Activated CD4-positive, alpha-beta T cell treated with anti-CD3 and anti-CD28 coated beads, Interleukin-2, amount 10 ng/mL, durations not matched to agents 24 days and 14 days (primary cell): ENCODE data around the gene ZFHX3. TPM values are rescaled to one million over a fixed set of nuclear protein-coding genes. Genes with fewer than 3 reads are reported as not detected.

Experiments
- DNase-seq: peaks from one replicate; pipeline ENCODE4 v3.0.0; 2022
- H3K27ac Mint-ChIP-seq: one replicate; pipeline ENCODE4 v1.8.0; 2022; ENCODE audit warnings: mild to moderate bottlenecking, mixed read lengths
- H3K27me3 Mint-ChIP-seq: one replicate; pipeline ENCODE4 v1.8.0; 2022; ENCODE audit warnings: mixed read lengths
- H3K36me3 Mint-ChIP-seq: one replicate; pipeline ENCODE4 v1.8.0; 2022; ENCODE audit warnings: low read depth, mild to moderate bottlenecking, mixed read lengths
- H3K4me1 Mint-ChIP-seq: one replicate; pipeline ENCODE4 v1.8.0; 2021; ENCODE audit warnings: mixed read lengths
- H3K4me3 Mint-ChIP-seq: one replicate; pipeline ENCODE4 v1.8.0; 2022; ENCODE audit warnings: mild to moderate bottlenecking, moderate library complexity, mixed read lengths
- H3K9me3 Mint-ChIP-seq: one replicate; pipeline ENCODE4 v1.8.0; 2021; ENCODE audit warnings: mixed read lengths
- intact Hi-C: fragments of 100-400 bp; cut with micrococcal nuclease; formaldehyde crosslinking; loops from one replicate; pipeline ENCODE4 v1.15.1; 2023
- total RNA-seq: library from RNA; stranded (reverse); gene quantifications from 2 replicates; pipeline ENCODE4 v1.2.3, GENCODE V29; 2022

ZFHX3 gene
- total RNA-seq, 1 donor from 2014 or later = 0.49 TPM

- Mint-ChIP-seq H3K27me3 (peaks cover 51% of the 10 kb centered on the region), H3K27ac (no peak overlapping the region)
- intact Hi-C loops = no loop called here
Observed at GRCh38 chr16:73047221-73047535, 750 bp downstream of the ZFHX3 start.

GRCh38 chr16:73046849-73047214, 1.1 kb downstream of the ZFHX3 start:
- intact Hi-C loops = no loop called here
- no peaks in the 10 kb centered on the region for H3K36me3 Mint-ChIP-seq
- H3K27me3 Mint-ChIP-seq = peaks cover 51% of the 10 kb centered on the region
- H3K27ac Mint-ChIP-seq = no peak overlapping the region
- peaks cover 2% of the 10 kb centered on the region for H3K4me1 Mint-ChIP-seq
- no peak for DNase-seq
- H3K9me3 Mint-ChIP-seq = no peaks in the 10 kb centered on the region
- peak overlapping the region; percentile 69 for H3K4me3 Mint-ChIP-seq

More at GRCh38 chr16:73047221-73047535, 750 bp downstream of the ZFHX3 start:
- Mint-ChIP-seq H3K4me1 (peaks cover 2% of the 10 kb centered on the region), H3K9me3 (no peaks in the 10 kb centered on the region), H3K4me3 (peak overlapping the region; percentile 69), H3K36me3 (no peaks in the 10 kb centered on the region)
- DNase-seq = no peak

DNA sequence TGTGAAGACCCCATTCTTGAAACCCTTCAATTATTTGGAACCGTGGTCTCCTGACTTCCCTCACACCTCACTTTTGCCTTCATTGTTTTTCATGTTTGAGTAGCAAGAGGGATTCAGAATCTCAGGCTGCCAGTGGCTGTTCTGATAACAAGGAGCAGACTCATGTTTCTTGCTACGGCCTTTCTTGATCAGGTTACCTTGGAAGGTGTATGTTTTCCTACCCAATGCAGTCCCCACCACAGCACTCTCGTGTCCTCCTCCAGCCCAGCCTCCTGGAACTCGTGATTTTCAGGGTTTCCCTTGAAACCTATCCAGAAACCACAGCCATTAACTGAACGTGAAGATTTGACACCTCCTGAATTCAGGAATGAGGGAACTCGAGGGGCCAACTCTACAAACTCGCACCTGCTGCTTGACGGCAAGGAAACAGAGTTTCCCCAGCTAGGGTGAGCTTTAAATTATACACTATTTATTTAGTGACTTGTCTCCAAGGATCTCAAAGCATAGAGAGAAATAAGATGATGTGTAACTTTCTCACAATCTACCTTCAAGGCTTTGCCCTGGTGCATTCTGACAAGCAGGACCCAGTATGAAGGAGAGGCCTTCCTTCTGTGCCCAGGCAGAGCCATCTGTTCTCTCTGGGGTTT, 1.6 kb downstream of the ZFHX3 start:
- intact Hi-C loops = no loop called here
- Mint-ChIP-seq H3K9me3 (no peaks in the 10 kb centered on the region), H3K27ac (no peak overlapping the region), H3K4me3 (no peak overlapping the region), H3K36me3 (no peaks in the 10 kb centered on the region), H3K4me1 (peaks cover 2% of the 10 kb centered on the region), H3K27me3 (peaks cover 51% of the 10 kb centered on the region)
- DNase-seq = no peak

GRCh38 chr16:73043828-73044467, 4.0 kb downstream of the ZFHX3 start:
- peaks cover 47% of the 10 kb centered on the region for H3K27me3 Mint-ChIP-seq
- H3K9me3 Mint-ChIP-seq = no peaks in the 10 kb centered on the region
- no peak overlapping the region for H3K27ac Mint-ChIP-seq
- no peak for DNase-seq
- H3K4me1 Mint-ChIP-seq = peaks cover 2% of the 10 kb centered on the region
- no peak overlapping the region for H3K4me3 Mint-ChIP-seq
- intact Hi-C loops = no loop called here
- H3K36me3 Mint-ChIP-seq = no peaks in the 10 kb centered on the region

- H3K36me3 Mint-ChIP-seq = no peaks in the 10 kb centered on the region
- H3K27me3 Mint-ChIP-seq = peaks cover 44% of the 10 kb centered on the region
- H3K4me3 Mint-ChIP-seq = no peak overlapping the region
- peaks cover 2% of the 10 kb centered on the region for H3K4me1 Mint-ChIP-seq
- no peaks in the 10 kb centered on the region for H3K9me3 Mint-ChIP-seq
- H3K27ac Mint-ChIP-seq = no peak overlapping the region
- DNase-seq = no peak
- intact Hi-C loops = no loop called here
Observed at GRCh38 chr16:73042807-73043206, 5.1 kb downstream of the ZFHX3 start.

DNA sequence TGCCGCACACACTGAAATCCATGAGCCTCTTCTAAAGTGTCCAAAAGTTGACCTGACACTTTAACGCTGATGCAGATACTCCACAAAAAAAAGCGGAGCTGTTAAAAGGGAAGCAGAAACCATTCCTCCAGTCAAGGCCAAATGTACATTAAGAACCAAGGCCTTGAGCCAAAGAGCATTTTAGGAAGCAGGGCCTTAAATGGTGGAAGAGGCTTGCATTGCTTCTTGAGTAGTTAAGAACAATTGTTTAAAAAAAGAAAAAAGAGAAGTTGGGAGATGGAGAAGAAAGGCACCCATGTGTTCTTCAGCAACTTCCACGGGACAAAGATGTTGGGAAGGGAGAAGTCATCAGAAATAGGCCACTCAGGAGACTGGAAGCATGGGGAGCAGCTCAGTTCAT, 6.3 kb downstream of the ZFHX3 start:
- Mint-ChIP-seq H3K4me1 (no peaks in the 10 kb centered on the region), H3K4me3 (no peak overlapping the region), H3K27ac (no peak overlapping the region), H3K9me3 (no peaks in the 10 kb centered on the region), H3K27me3 (peaks cover 46% of the 10 kb centered on the region), H3K36me3 (no peaks in the 10 kb centered on the region)
- no peak for DNase-seq
- intact Hi-C loops = no loop called here

DNA sequence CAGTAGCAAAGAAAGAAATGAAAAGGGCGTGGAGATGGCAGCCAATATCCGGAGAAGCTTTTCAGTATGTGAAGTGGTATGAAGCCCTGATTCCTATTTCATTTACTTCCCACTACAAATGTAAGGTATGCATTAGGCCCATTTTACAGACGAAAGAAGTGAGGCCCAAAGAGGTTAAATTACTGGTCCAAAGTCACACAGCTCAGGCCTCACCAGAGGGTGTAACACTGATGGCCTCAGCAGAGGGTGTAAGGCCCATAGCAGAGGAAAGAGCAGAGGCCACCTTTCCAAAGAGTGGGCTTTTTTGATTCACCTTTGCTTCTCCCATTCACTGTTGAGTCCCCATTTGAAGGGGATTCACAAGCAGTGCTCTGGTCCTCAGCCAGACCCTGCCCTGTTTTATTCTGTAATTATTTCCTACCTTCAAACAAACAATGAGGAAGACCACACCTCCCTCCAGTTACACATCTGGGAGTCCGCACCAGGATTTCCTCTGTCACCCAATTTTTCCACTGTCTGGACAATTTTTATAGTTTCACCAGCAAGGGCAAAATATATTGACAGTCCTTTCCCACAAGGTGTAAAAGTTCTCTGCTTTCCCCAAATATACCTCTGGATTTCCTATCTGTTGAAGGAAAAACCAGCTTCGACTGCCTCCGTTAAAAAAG, 7.1 kb downstream of the ZFHX3 start:
- Mint-ChIP-seq H3K27me3 (peaks cover 43% of the 10 kb centered on the region), H3K4me3 (no peak overlapping the region), H3K9me3 (no peaks in the 10 kb centered on the region), H3K4me1 (no peaks in the 10 kb centered on the region), H3K36me3 (no peaks in the 10 kb centered on the region), H3K27ac (no peak overlapping the region)
- DNase-seq = no peak
- intact Hi-C loops = no loop called here

DNA sequence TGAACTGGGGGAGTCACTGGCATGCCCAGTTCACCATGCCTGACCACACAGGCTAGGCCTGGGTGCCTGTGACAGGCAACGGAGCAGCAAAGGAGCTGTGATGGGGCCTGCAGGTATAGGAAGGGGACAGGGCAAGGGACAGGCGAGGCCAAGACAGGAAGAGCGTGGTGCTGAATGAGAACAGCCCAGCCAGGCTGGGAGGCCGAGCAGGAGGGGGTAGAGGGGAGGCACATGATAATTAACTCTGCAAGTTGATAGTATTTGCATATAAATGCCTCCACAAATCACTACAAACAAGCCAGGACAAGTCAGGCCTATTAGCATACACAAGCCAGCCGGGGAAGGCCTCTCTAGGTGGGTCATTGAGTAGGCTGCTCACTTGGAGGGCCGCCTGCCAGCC, 7.8 kb downstream of the ZFHX3 start:
- intact Hi-C loops = no loop called here
- Mint-ChIP-seq H3K27me3 (peaks cover 42% of the 10 kb centered on the region), H3K4me3 (no peak overlapping the region), H3K4me1 (no peaks in the 10 kb centered on the region), H3K27ac (no peak overlapping the region), H3K36me3 (no peaks in the 10 kb centered on the region), H3K9me3 (no peaks in the 10 kb centered on the region)
- DNase-seq = no peak

DNA sequence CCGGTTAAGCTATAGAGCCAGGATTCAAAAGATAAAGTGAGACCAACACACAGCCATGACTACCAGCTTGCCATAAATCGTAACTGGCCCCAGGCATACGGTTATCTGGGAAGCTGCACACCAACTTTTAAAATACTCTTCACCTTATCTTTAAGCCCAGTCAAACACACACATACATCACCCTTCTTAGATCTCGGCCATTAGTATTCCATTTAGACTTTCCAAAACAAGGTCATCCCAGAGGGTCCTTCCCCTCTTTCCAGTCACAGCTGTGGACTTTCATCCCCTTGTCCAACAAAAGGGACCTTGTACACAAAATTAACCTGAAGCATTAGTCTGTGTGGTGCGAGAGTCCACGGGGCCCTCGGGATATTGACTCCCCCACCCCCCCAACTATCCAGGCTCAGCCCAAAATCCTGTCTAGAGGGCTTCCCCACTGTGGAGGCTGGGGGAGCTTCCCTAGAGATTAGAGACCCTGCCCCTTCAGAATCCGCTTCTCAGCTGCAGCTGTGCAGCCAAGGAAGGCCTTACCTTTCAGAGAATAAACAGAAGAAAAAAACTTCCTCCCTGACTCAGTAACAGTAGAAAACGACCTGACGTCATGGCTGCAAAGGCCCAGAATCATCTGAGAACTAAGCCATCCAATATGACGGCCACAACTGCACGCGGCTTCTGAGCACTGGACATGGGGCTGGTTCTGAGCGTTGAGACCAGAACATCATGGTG, 9.9 kb downstream of the ZFHX3 start:
- no peak for DNase-seq
- intact Hi-C loops = no loop called here
- Mint-ChIP-seq H3K4me3 (no peak overlapping the region), H3K9me3 (no peaks in the 10 kb centered on the region), H3K4me1 (no peaks in the 10 kb centered on the region), H3K36me3 (no peaks in the 10 kb centered on the region), H3K27ac (no peak overlapping the region), H3K27me3 (peaks cover 38% of the 10 kb centered on the region)

DNA sequence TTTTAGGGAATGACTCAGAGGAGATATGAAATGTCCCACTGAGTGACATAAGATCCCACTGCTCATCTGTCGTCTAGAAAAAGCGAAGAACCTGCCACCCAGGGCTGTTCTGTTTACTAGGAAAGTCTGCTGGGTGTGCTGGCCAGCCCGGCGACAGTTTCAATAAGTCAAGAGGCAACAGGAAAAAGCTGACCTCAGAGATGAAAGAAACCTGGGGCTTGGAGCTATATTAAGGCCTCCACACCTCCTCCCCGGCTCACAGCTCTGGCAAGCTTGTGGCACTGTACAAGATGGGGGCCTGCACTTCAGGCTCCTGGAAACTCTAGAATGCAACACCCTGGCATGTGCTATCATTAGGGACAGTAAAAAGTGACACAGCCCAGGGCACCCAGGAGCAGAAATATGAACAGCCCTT, 10.6 kb downstream of the ZFHX3 start:
- H3K36me3 Mint-ChIP-seq = no peaks in the 10 kb centered on the region
- intact Hi-C loops = no loop called here
- no peak overlapping the region for H3K4me3 Mint-ChIP-seq
- peaks cover 35% of the 10 kb centered on the region for H3K27me3 Mint-ChIP-seq
- DNase-seq = no peak
- no peaks in the 10 kb centered on the region for H3K9me3 Mint-ChIP-seq
- no peak overlapping the region for H3K27ac Mint-ChIP-seq
- no peaks in the 10 kb centered on the region for H3K4me1 Mint-ChIP-seq

DNA sequence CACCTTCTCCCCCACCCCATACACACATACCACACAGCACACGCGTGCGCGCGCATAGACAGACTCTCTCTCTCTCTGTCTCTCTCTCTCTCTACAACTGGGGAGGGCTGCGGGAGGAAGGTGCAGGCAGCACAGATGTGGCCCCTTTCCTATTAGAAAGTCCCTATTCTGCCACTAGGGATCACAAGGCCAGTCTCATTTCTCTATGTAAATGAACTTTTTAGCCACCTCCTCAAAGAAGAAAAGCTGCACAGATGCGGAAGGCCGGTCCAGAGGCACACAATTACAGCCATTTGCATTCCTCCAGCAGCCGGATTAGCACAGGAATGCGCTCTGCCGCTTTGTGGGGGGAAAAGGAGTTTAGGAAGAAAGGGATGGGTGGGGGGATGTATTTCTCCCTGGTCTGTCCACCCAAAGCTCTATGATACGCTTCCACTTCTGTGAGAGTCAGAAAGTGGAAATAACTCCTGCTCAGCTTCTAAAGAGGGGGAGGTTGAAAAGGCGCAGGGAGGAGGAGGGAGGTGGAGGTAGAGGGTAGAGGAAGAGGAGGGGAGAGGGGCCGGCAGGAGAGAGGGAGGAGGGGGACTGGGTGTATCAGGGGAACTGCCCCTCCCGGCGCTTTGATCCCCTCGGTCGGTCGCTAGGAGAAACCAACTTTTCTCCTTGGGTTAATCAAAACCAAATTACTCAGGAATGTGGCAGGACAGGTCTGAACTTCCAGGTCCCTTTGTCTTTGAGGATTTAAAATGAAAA, 11.7 kb downstream of the ZFHX3 start:
- DNase-seq = no peak
- intact Hi-C loops = no loop called here
- H3K27me3 Mint-ChIP-seq = peaks cover 39% of the 10 kb centered on the region
- peaks cover 2% of the 10 kb centered on the region for H3K4me1 Mint-ChIP-seq
- no peak overlapping the region for H3K27ac Mint-ChIP-seq
- no peaks in the 10 kb centered on the region for H3K9me3 Mint-ChIP-seq
- H3K4me3 Mint-ChIP-seq = no peak overlapping the region
- H3K36me3 Mint-ChIP-seq = no peaks in the 10 kb centered on the region

DNA sequence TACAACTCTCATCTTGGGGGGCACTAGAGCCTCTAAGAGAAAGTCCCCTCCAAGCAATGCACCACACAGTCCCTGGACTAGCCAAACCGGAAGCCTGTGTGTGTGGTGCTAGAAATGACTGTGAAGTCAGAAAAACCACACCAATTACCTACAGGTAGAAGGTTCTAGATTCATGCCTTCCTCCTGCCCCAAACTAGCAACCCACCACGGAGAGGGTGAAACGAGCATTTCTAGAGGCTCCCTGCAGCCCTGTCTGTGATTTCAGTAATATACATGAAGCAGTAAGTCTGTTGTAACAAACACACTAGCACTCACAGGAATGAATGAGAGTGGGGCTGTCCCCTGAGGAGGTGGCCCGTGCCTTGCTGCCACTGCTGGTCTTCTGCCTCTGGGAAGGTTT, 13.6 kb downstream of the ZFHX3 start:
- intact Hi-C loops = no loop called here
- Mint-ChIP-seq H3K4me3 (no peak overlapping the region), H3K9me3 (no peaks in the 10 kb centered on the region), H3K27ac (no peak overlapping the region), H3K36me3 (no peaks in the 10 kb centered on the region), H3K27me3 (peaks cover 43% of the 10 kb centered on the region), H3K4me1 (peaks cover 2% of the 10 kb centered on the region)
- DNase-seq = no peak

GRCh38 chr16:73033271-73033998, 14.5 kb downstream of the ZFHX3 start:
- Mint-ChIP-seq H3K36me3 (no peaks in the 10 kb centered on the region), H3K27me3 (peaks cover 43% of the 10 kb centered on the region), H3K4me1 (peaks cover 2% of the 10 kb centered on the region), H3K4me3 (no peak overlapping the region), H3K9me3 (no peaks in the 10 kb centered on the region), H3K27ac (no peak overlapping the region)
- no peak for DNase-seq
- intact Hi-C loops = no loop called here
